Stimulated activated CD8-positive, alpha-beta memory T cell treated with anti-CD3 and anti-CD28 coated beads, Interleukin-12 subunit alpha, Interleukin-12 subunit beta, amount 100 ng/mL, for 24 hours (primary cell): Measurements from ENCODE around the gene METAP1.
A peak's percentile ranks its signal among the peaks of the same experiment; 100 is the strongest.
"Not testable (repeated sequence)": the region's sequence is repeated elsewhere in the genome, so short reads cannot be mapped to it uniquely, and the experiment has no call there.

ENCODE experiments used
- DNase-seq: peaks from one replicate; pipeline ENCODE4 v3.0.0-alpha.2; 2020; ENCODE audit errors: extremely low read depth

The METAP1 gene

GRCh38 chr4:98995183-98996055, at the start of gene METAP1:
Gene METAP1 (plus strand): TSS chr4:98995721. CDS start chr4:98995754, 33 bp downstream.
- DNase-seq = peak; percentile 90

GRCh38 chr4:98946359-98946758, 49.2 kb upstream of the METAP1 start:
- no peak for DNase-seq

DNA sequence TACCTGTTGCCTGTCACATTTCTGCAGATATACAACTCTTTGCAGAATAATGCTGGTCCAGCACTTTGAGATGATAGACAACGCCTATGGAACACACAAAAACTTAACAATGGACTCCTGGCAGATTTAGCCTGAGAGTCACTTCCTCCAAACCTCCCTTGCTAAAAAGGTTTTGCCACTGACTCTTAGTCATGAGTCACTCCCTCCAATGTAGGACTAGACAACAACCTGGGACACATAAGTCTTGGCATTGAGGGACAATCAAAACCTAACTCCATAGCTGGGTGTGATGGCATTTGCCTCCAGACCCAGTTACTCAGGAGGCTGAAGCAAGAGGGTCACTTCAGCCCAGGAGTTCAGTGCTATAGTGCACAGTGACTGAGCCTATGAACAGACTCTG, 44.6 kb upstream of the METAP1 start:
- no peak for DNase-seq

GRCh38 chr4:98951710-98952109, 43.8 kb upstream of the METAP1 start:
- no peak for DNase-seq

DNA sequence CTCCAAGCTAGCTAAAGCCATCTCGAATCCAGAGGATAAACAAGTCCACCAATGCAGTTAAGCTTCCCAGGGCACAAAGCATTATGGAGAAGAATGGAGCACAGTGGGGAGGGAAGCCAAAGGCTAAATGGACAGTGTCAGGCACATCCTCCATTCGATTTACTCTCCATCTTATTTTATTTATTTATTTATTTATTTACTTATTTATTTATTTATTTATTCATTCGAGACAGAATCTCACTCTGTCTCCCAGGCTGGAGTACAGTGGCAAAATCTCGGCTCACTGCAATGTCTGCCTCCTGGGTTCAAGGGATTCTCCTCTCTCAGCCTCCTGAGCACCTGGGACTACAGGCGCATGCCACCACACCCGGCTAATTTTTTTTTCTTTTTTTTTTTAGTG, 40.3 kb upstream of the METAP1 start:
- no peak for DNase-seq

DNA sequence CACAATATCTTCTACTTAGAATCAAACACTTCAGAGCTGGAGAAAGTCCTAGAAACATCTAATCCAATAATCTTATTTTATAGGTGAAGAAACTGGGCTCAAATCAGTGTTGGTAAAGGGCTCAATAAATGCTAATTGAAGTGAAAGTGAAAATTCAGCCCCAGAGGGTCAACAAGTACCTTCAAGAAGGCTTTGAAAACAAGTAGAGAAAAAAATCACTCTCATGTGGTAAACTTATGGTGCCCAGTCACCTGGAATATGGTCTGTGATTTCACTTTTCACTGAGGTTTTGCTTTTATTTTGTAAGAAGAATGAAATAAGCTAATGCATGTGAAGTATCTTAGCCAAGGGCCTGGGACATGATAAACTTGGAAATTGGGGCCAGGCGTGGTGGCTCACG, 37.5 kb upstream of the METAP1 start:
- DNase-seq = no peak

GRCh38 chr4:98959411-98959810, 36.1 kb upstream of the METAP1 start:
- no peak for DNase-seq

DNA sequence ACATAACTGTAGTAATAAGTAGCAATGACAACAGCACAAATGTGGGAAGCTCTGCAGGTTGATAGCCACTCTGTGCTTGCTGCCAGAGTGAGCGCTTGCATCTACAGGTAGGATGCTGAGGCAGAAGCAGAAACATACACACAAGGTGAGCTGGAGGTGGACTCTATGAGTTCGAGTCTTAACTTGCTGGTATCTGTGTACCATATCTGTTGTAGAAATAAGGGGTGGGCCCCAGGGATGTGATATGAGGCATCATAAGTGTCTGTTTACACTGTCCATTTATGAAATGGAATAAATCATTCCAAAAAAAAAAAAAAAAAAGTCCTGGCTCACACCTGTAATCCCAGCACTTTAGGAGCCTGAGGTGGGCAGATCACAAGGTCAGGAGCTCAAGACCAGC, 33.8 kb upstream of the METAP1 start:
- no peak for DNase-seq

GRCh38 chr4:98963538-98964433, 31.7 kb upstream of the METAP1 start:
- DNase-seq = no peak

DNA sequence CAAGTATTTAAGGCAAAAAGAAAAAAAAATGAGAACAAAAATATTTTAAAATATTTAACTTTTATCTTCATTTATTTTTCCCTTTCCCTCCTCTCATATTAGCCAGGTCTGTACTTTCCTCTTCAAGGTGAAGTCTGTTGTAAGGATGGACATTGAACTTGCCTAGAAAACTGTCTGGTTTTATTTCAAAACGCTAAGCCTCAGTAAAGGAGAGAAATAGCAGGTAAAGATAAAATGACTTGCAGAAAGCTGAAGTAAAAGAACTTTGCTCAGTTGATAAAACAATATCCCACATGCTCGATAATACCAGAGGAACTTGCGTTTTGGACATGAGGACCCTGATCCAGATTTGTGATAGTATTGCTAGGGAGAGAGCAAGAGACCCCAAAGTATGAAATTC, 28.6 kb upstream of the METAP1 start:
- DNase-seq = no peak

GRCh38 chr4:98967786-98968329, 27.7 kb upstream of the METAP1 start:
- DNase-seq = no peak

DNA sequence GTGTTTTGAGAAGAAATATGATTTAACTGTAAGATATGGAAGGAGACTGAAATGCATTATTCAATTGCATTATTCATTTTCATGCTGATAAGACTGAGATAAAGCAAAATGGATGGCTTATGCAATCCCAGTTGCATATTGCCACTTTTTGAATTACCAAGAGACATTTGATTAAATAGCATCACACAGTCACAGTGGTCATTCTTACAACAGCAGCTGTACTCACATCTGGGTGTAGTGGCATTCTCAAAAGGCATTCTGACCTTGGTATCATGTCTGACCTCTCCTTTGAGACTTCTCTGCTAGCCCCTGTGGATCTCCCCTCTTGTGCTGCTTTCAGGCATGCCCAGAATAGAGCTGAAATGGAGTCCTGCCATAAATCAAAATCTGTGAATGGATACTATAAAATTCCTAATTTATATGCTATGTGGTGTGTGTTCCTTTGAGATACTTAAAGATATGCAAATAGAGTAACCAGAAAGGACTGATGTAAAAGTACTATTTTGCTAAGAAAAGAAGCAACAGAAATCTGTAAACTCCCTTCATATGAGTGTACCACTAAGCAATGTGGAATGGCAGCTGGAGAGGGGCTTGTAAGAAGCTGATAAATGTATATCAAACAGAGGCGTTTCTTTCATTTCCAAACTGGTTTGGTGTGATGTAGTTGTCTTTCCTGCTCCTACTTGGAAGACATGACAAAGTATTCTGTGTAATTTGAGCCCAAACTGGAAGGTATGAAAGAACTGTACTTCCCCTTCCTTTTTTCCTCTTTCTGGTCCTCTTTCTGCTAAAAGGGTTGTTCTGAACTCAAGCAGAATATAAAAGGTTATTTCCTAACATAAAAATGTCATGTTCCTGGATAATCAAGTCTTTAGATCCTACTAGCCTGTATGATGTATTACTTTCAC, 25.4 kb upstream of the METAP1 start:
- DNase-seq = no peak

DNA sequence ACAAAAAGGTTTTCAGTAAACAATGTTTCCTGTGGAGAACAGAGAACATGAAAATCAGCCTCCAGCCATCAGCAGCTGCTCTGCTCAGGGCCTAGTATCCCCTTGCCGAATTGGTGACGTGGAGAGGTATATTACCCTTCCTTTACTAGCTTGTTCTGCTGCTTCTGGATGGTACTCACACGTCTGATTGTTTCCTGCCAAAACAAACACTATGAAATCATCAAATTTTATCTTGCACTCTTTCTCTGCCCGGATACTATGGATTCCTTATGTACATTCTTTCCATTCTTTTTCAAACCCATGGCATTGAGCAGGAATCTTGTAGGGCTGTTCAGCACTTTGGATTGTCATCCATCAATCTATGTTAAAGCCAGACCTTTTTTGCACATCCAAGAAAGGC, 18.8 kb upstream of the METAP1 start:
- no peak for DNase-seq

DNA sequence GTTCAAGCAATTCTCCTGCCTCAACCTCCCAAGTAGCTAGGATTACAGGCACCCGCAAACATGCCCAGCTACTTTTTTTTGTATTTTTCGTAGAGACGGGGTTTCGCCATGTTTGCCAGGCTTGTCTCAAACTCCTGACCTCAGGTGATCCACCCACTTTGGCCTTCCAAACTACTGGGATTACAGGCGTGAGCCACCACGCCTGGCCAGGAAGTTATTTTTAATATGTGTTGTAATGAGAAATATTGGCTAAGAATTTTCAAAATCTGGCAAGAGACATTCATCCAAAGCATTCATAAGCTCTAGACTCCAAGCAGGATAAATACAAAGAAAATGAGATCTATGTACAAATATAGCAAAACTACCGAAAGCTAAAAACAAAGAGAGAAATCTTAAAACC, 18.0 kb upstream of the METAP1 start:
- DNase-seq = no peak

DNA sequence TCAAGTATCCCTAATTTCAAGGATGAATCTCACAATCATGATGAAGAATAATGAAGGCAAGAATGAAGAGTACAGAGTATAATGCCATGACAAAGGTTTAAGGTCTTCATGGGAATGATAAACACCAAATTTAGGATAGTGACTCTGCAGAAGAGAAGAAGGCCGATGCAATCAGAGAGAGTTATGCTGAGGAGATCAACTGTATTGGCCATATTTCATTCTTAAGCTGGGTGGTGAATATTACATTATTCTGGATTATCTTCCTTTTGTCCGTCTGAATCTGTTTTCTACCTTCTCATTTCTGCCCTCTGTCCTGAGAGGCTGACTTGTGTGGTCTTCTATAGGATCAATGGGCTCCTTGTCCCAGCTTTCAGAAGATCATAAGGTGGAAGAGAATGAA, 7.8 kb upstream of the METAP1 start:
- no peak for DNase-seq

GRCh38 chr4:98992835-98993234, 2.7 kb upstream of the METAP1 start:
- not testable (repeated sequence) for DNase-seq

- DNase-seq = no peak
These were observed 2.0 kb upstream of the METAP1 start for GRCh38 chr4:98993419-98994071.

DNA sequence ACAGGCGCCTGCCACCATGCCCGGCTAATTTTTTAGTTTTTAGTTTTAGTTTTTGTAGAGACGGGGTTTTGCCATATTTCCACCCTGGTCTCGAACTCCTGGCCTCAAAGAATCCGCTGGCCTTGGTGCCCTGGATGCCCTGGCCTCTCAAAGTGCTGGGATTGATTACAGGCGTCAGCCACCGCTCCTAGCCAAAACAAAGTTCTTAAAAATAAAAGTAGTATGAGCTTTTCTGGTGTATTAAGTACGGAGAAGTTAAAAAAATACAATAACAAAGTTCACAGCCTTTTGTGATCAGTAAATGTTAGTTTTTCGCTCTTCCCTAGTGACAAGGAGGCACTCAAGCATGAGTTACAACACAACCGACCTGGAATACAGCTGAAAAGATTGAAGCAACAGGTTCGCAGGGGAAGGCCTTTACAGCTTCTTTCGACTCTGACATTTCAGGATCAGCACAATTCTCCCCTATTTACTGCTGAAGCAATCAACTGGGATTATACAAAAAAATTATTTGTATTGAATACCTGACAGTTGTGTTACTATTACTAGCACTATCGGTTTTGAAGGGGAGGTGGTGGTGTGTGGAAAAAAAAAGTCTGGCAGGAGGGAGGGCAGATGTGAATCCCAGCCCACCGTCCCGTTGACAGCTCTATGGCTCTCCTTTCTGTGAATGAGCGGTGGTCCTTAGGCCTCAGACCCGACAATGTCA, 893 bp upstream of the METAP1 start:
- no peak for DNase-seq

GRCh38 chr4:98996056-98996764, 689 bp downstream of the METAP1 start:
- no peak for DNase-seq

- DNase-seq = no peak
These were observed 1.2 kb downstream of the METAP1 start for GRCh38 chr4:98996765-98997068.
